ENCODE results near the gene DMRT1.

- TF ChIP-seq, protein P1, sequence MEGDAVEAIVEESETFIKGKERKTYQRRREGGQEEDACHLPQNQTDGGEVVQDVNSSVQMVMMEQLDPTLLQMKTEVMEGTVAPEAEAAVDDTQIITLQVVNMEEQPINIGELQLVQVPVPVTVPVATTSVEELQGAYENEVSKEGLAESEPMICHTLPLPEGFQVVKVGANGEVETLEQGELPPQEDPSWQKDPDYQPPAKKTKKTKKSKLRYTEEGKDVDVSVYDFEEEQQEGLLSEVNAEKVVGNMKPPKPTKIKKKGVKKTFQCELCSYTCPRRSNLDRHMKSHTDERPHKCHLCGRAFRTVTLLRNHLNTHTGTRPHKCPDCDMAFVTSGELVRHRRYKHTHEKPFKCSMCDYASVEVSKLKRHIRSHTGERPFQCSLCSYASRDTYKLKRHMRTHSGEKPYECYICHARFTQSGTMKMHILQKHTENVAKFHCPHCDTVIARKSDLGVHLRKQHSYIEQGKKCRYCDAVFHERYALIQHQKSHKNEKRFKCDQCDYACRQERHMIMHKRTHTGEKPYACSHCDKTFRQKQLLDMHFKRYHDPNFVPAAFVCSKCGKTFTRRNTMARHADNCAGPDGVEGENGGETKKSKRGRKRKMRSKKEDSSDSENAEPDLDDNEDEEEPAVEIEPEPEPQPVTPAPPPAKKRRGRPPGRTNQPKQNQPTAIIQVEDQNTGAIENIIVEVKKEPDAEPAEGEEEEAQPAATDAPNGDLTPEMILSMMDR (IDR thresholded peaks at IDR 0.05; ENCODE audit: low read length) = no peak
- TF ChIP-seq EZH2 (optimal IDR thresholded peaks at IDR 0.05; ENCODE audit: low read depth, low read length) = no peak
Observed at GRCh38 chr9:795869-796268, 45.6 kb upstream of the DMRT1 start.

Measured in MM.1S (cell line).